GM19452 (cell line): ENCODE results near the gene NBPF1.
"Not testable (repeated sequence)": the region's sequence is repeated elsewhere in the genome, so short reads cannot be mapped to it uniquely, and the experiment has no call there.

Experiments used
- ATAC-seq: cut with Tn5 transposase; IDR thresholded peaks from one replicate; pipeline ENCODE4 v1.9.1; 2021; ENCODE audit not compliant: unreplicated experiment

The NBPF1 gene

GRCh38 chr1:16607853-16608815, 5.2 kb downstream of the NBPF1 start:
- not testable (repeated sequence) for ATAC-seq

GRCh38 chr1:16607433-16607851, 5.9 kb downstream of the NBPF1 start:
- no peak for ATAC-seq

- not testable (repeated sequence) for ATAC-seq
These were observed 6.5 kb downstream of the NBPF1 start for GRCh38 chr1:16606666-16607432.

- ATAC-seq, result no peak
These were observed 7.5 kb downstream of the NBPF1 start for GRCh38 chr1:16605532-16606505.

- no peak for ATAC-seq
These were observed 8.2 kb downstream of the NBPF1 start for GRCh38 chr1:16605213-16605525.

GRCh38 chr1:16604514-16605212, 8.7 kb downstream of the NBPF1 start:
- not testable (repeated sequence) for ATAC-seq

- not testable (repeated sequence) for ATAC-seq
These were observed 9.7 kb downstream of the NBPF1 start for GRCh38 chr1:16603623-16604022.

- not testable (repeated sequence) for ATAC-seq
These were observed 10.9 kb downstream of the NBPF1 start for GRCh38 chr1:16602336-16603011.

- ATAC-seq, result not testable (repeated sequence)
These were observed 12.2 kb downstream of the NBPF1 start for GRCh38 chr1:16600855-16601786.

- not testable (repeated sequence) for ATAC-seq
These were observed 14.0 kb downstream of the NBPF1 start for GRCh38 chr1:16599326-16599725.

- ATAC-seq, result not testable (repeated sequence)
These were observed 18.1 kb downstream of the NBPF1 start for GRCh38 chr1:16595216-16595615.

- ATAC-seq, result not testable (repeated sequence)
These were observed 21.5 kb downstream of the NBPF1 start for GRCh38 chr1:16591845-16592244.

- ATAC-seq, result not testable (repeated sequence)
These were observed 25.3 kb downstream of the NBPF1 start for GRCh38 chr1:16588081-16588480.

- ATAC-seq, result not testable (repeated sequence)
These were observed 25.7 kb downstream of the NBPF1 start for GRCh38 chr1:16587639-16588038.

GRCh38 chr1:16565324-16565723, 48.0 kb downstream of the NBPF1 start:
- ATAC-seq, result not testable (repeated sequence)

- not testable (repeated sequence) for ATAC-seq
These were observed 52.3 kb downstream of the NBPF1 start for GRCh38 chr1:16561035-16561434.

GRCh38 chr1:16560498-16560897, 52.9 kb downstream of the NBPF1 start:
- not testable (repeated sequence) for ATAC-seq

- not testable (repeated sequence) for ATAC-seq
These were observed 53.7 kb downstream of the NBPF1 start for GRCh38 chr1:16559688-16560087.
